NCI-H146 treated with DMSO at 0.1 percent for 48 hours (cell line): ENCODE measurements around the gene SEC16A.

Experiments used
- DNase-seq: peaks from one replicate; lab custom pipeline; 2025; ENCODE audit not compliant: unreplicated experiment; lab: John Stamatoyannopoulos, UW

The SEC16A gene

DNA sequence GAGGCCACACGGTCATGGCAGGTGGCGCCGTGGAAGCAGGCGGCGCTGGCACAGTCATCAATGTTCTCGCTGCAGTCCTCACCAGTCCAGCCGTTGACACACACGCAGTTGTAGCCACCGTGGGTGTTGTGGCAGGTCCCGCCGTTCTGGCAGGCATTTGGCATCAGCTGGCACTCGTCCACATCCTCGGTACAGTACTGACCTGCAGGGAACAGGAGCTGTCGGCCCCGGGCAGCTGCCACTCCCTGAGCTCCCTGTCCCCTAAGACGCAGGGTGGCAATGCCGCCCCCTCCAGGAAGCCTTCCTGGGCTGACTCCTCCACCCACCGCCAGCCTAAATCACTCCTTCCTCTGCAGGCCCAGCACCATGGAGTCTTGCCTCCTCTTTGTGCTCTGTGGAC, 35.8 kb upstream of the SEC16A start:
- no peak for DNase-seq

GRCh38 chr9:136517950-136518349, 35.1 kb upstream of the SEC16A start:
- DNase-seq: no peak

DNA sequence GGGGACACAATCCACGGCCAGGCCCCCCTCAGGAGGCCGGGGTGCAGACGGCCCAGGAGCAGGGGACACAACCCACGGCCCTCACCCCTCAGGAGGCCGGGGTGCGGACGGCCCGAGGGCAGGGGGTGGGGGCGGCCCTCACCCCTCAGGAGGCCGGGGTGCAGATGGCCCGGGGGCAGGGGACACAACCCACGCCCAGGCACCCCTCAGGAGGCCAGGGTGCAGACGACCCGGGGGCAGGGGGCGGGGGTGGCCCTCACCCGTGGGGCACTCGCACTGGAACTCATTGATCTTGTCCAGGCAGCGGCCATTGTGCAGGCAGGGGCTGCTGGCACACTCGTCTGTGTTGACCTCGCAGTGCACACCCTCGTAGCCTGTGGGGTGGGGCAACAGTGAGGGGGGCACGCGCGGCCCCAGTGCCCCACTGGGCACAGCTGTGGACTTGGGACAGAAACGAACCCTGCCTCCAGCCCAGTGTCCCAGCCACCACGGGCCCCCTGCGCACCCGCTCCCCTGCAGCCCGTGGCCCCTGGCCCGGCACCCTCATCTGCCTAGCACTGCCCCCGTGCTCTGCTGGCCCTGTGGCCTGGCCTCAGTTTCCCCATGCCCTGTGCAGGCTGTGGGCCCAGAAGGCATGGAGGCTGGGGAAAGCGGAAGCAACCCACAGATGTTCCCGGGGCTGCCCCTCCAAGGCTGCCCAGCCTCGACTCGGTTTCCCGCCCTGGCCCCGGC, 34.3 kb upstream of the SEC16A start:
- no peak for DNase-seq

- no peak for DNase-seq
These were observed 33.4 kb upstream of the SEC16A start for GRCh38 chr9:136516191-136516654.

GRCh38 chr9:136515276-136515675, 32.4 kb upstream of the SEC16A start:
- no peak for DNase-seq

DNA sequence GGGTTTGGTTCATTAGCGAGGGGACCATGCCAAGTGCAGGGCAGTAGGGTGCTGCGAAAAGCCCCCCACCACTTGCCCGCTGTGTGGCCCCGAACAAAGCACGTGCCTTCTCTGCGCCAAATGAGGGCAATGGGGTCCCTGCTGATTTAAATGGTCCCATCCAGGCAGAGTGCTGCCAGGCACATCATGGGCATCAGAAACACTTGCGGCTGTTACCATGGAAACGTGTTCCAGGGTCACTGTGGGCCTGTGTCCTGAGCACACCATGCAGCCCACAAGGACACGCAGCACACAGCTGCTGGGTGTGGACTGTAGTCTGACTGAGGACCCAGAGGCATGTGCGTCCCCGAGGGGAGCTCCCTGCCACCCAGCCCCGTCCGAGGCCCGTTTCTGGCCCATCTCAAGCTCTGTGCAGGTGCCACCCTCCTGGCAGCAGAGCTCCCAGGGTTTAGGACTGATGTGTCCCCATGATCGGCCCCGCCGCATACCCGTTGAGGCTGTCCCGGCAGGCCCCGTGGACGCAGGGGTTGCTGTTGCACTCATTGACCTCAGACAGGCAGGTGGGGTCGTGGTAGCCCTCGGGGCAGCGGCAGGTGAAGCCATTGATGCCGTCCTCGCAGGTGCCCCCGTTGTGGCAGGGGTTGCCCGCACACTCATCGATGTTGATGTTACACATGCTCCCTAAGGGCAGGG, 31.3 kb upstream of the SEC16A start:
- no peak for DNase-seq

DNA sequence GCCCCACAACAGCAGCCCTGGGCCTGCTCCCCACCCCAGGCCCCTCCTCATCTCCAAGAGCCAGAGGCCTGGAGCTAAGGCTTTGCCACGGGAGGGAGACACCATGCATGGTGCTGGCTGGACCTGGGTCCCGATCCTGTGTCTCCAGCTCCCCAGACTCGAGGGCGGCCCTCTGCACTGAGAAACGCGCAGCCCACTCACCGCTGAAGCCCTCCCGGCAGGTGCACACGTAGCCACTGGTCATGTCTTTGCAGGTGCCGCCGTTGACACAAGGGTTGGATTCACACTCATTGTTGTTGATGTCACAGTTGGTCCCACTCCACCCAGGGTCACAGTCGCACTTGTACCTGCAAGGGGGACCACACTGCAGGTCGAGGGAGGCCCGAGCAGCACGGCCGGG, 30.4 kb upstream of the SEC16A start:
- DNase-seq: no peak

- DNase-seq: no peak
These were observed 29.8 kb upstream of the SEC16A start for GRCh38 chr9:136512651-136513071.

DNA sequence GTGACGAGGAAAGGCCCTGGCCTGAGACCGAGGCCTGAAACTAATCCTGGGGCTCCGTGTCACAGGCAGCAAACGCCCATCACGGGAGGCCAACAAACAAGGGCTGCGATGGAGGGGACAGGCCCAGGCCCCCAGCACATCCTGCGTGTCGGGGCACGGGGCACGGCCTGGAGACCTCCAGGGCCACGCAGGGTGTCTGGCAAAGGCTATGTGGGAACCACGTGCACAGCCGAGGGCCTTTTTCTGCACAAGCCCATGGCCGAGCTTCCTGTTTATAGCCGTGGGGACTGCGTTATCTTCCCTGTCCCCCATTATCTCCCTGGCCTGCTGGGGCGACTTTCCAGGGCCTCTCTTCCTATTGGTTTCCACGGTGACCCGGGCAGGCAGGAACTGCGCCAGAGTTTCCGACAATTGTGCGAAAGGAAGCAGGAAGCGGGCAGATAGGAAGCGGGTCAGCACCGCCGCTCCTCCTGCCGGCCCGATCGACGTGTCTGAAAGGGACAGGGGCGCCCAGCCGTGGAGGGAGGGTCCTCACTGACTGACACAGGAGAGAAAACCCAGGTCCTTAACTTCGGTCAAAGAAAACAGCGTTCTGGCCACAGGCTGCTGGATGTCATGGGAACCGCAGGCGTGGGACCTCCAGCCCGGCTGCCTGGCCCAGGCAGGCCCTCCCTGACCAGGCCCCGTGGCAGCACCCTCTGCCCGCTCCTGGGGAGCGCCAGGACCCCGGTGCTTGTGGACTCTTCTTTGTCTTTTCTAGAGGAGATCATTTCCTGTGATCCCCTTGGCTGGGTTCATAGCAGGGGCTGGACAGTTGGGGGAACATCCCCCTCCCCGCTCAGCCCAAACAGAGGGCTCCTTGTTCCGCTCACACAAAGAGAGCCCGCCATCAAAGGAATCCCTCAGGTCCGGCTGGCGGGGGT, 29.1 kb upstream of the SEC16A start:
- no peak for DNase-seq

GRCh38 chr9:136511144-136511669, 28.4 kb upstream of the SEC16A start:
- no peak for DNase-seq

- no peak for DNase-seq
These were observed 27.7 kb upstream of the SEC16A start for GRCh38 chr9:136510561-136510960.

- no peak for DNase-seq
These were observed 26.7 kb upstream of the SEC16A start for GRCh38 chr9:136509549-136509948.

GRCh38 chr9:136508729-136509500, 26.1 kb upstream of the SEC16A start:
- DNase-seq: no peak

- DNase-seq: no peak
These were observed 25.1 kb upstream of the SEC16A start for GRCh38 chr9:136507992-136508375.

DNA sequence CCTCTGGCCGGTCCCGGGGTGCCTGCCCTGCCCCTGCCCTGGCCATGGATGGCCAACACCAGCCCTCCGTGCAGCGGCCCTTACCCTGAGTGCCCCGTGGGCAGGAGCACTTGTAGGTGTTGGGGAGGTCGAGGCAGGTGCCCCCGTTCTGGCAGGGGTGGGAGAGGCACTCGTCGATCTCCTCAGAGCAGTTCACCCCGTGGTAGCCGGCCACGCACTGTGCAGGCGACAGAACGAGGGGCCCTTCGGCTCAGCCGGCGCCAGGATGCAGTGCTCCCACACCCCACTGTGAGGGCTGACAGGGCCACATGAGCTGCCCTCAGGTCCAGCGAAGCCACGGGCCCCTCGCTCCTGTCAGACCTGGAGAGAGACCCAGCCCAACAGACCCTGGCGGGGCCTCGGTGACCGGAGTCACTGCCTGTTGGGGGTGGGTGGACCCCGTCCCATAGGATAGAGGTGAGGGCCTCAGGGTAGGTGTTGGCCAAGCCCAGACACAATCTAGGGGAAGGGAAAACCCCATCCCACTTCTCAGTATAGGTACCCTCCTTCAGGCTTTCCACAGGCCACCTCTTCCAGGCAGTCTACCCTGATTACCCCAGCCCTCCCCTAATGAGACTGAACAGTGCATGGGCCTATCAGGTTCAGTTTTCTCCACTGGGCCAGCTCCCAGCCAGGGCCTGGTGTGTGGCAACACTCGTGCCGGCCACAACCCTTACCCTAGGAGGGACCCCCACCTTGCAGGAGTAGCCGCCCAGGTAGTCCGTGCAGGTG, 24.6 kb upstream of the SEC16A start:
- DNase-seq: no peak

DNA sequence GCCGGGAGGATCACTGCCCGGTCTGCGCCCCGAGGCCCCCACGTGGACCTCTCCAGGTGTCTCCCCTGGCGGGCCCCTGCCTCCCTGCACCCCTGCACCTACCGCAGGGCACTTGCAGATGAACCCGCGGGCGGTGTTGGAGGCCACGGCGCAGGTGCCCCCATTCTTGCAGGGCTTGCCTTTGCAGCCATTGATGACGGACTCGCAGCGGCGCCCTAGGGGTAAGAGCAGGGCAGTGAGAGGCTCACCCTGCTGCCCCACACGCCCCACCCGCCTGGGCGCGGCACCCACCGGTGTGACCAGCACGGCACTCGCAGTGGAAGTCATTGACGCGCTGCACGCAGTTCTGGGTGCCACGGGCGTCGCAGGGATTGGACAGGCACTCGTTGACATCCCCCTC, 23.6 kb upstream of the SEC16A start:
- DNase-seq: no peak

GRCh38 chr9:136505406-136506403, 22.9 kb upstream of the SEC16A start:
- no peak for DNase-seq

DNA sequence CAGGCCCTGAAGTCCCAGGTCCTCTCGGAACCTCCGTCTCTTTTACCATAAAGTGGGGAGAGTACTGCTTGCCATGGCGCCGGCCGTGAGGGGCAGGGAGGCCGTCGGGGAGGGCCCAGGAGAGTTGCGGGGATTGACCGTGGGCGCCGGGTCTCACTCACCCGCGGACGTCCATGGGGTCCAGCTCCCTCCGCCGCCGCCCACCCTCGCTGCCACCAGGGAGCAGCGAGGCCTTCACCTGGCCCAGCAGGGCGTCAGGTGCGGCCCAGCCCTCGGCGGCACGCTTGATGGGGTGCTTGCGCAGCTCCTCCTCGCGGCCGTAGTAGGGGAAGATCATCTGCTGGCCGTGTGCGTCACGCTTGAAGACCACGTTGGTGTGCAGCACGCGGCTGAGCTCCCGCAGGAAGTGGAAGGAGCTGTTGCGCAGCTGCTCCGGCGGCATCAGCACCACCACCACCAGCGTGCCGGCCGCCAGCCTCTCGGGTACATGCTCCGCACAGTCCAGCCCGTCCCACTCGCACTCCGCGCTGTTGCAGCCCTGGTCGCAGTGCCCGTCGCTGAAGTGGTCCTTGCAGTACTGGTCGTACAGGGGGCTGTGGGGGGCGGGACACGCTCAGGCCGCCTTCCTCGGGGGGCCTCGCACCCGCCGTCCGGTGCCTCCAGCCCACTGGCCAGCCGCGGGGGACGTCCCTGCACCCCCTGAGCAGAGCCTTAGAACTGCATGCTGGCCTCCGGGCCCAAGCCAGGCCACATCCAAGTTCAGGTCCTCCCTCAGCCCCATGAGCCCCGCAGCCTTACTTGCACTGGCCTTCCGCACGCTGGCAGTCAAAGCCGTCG, 21.9 kb upstream of the SEC16A start:
- DNase-seq: no peak
